ENCODE results near the gene PGLYRP4. TPM values are rescaled to one million over a fixed set of nuclear protein-coding genes. Genes with fewer than 3 reads are reported as not detected.

The PGLYRP4 gene
- total RNA-seq, 2 experiments from 2014 or later = not detected

- Histone ChIP-seq H3K79me2 (ENCODE audit: insufficient read depth, low read depth, low read length) (no peaks in the 10 kb centered on the region), H2AFZ (ENCODE audit: low read length) (no peak overlapping the region), H3K9me2 (ENCODE audit: insufficient read depth, low read length) (no peaks in the 10 kb centered on the region), H3K4me2 (ENCODE audit: low read length) (no peak overlapping the region), H3K9me3 (ENCODE audit: low read length) (no peaks in the 10 kb centered on the region), H3K4me3 (ENCODE audit: low read depth, low read length, poor library complexity, severe bottlenecking) (no peak overlapping the region), H3K36me3 (ENCODE audit: insufficient read depth, low read length) (no peaks in the 10 kb centered on the region), H3K4me1 (ENCODE audit: insufficient read depth, low read length, poor library complexity, severe bottlenecking) (no peaks in the 10 kb centered on the region), H4K20me1 (ENCODE audit: insufficient read depth, low read length) (no peaks in the 10 kb centered on the region), H3K27ac (ENCODE audit: low read depth, low read length, poor library complexity, severe bottlenecking) (no peak overlapping the region)
- TF ChIP-seq EZH2phosphoT487 (IDR thresholded peaks at IDR 0.05; ENCODE audit: borderline replicate concordance, low read depth, low read length) (no peak), CTCF (conservative IDR thresholded peaks at IDR 0.05; ENCODE audit: low read length) (no peak)
- DNase-seq (ENCODE audit: low spot score) = no peak
- POLR2A ChIA-PET = no interaction called here
- intact Hi-C loops (cut with micrococcal nuclease; ENCODE audit: unreplicated experiment) = no loop called here
- BruUV-seq (replicated peaks) = no TSS peak
- CTCF ChIA-PET (ENCODE audit: unreplicated experiment) = no interaction called here
These were observed 41.6 kb upstream of the PGLYRP4 start for GRCh38 chr1:153389973-153390879.

GRCh38 chr1:153389401-153389800 lies 40.8 kb upstream of the PGLYRP4 start:
- no peaks in the 10 kb centered on the region for H3K9me3 ChIP-seq (ENCODE audit: low read length)
- H3K79me2 ChIP-seq (ENCODE audit: insufficient read depth, low read depth, low read length) = no peaks in the 10 kb centered on the region
- ChIA-PET POLR2A (no interaction called here), CTCF (ENCODE audit: unreplicated experiment) (no interaction called here)
- DNase-seq (ENCODE audit: low spot score) = no peak
- H4K20me1 ChIP-seq (ENCODE audit: insufficient read depth, low read length) = no peaks in the 10 kb centered on the region
- H3K36me3 ChIP-seq (ENCODE audit: insufficient read depth, low read length) = no peaks in the 10 kb centered on the region
- no peak overlapping the region for H3K4me3 ChIP-seq (ENCODE audit: low read depth, low read length, poor library complexity, severe bottlenecking)
- H3K4me1 ChIP-seq (ENCODE audit: insufficient read depth, low read length, poor library complexity, severe bottlenecking) = no peaks in the 10 kb centered on the region
- TF ChIP-seq EZH2phosphoT487 (IDR thresholded peaks at IDR 0.05; ENCODE audit: borderline replicate concordance, low read depth, low read length) = no peak
- no peak for TF ChIP-seq CTCF (conservative IDR thresholded peaks at IDR 0.05; ENCODE audit: low read length)
- H2AFZ ChIP-seq (ENCODE audit: low read length) = no peak overlapping the region
- H3K9me2 ChIP-seq (ENCODE audit: insufficient read depth, low read length) = no peaks in the 10 kb centered on the region
- H3K27ac ChIP-seq (ENCODE audit: low read depth, low read length, poor library complexity, severe bottlenecking) = no peak overlapping the region
- intact Hi-C loops (cut with micrococcal nuclease; ENCODE audit: unreplicated experiment) = no loop called here
- BruUV-seq (replicated peaks) = no TSS peak
- H3K4me2 ChIP-seq (ENCODE audit: low read length) = no peak overlapping the region

GRCh38 chr1:153387785-153388184 lies 39.1 kb upstream of the PGLYRP4 start:
- Histone ChIP-seq H3K79me2 (ENCODE audit: insufficient read depth, low read depth, low read length) (no peaks in the 10 kb centered on the region), H3K9me3 (ENCODE audit: low read length) (no peaks in the 10 kb centered on the region), H3K27ac (ENCODE audit: low read depth, low read length, poor library complexity, severe bottlenecking) (no peak overlapping the region), H4K20me1 (ENCODE audit: insufficient read depth, low read length) (no peaks in the 10 kb centered on the region), H3K4me1 (ENCODE audit: insufficient read depth, low read length, poor library complexity, severe bottlenecking) (no peaks in the 10 kb centered on the region), H3K36me3 (ENCODE audit: insufficient read depth, low read length) (no peaks in the 10 kb centered on the region), H3K9me2 (ENCODE audit: insufficient read depth, low read length) (no peaks in the 10 kb centered on the region), H3K4me2 (ENCODE audit: low read length) (no peak overlapping the region), H2AFZ (ENCODE audit: low read length) (no peak overlapping the region), H3K4me3 (ENCODE audit: low read depth, low read length, poor library complexity, severe bottlenecking) (no peak overlapping the region)
- TF ChIP-seq CTCF (conservative IDR thresholded peaks at IDR 0.05; ENCODE audit: low read length) (no peak), EZH2phosphoT487 (IDR thresholded peaks at IDR 0.05; ENCODE audit: borderline replicate concordance, low read depth, low read length) (no peak)
- POLR2A ChIA-PET = no interaction called here
- intact Hi-C loops (cut with micrococcal nuclease; ENCODE audit: unreplicated experiment) = no loop called here
- DNase-seq (ENCODE audit: low spot score) = no peak
- no TSS peak for BruUV-seq (replicated peaks)
- CTCF ChIA-PET (ENCODE audit: unreplicated experiment) = no interaction called here
